Adrenal gland (tissue), 12 donors: Measurements from ENCODE around the gene RABAC1. TPM values are rescaled to one million over a fixed set of nuclear protein-coding genes. Genes with fewer than 3 reads are reported as not detected.

Source experiments
- DNase-seq, 7 donors: peaks; one replicate each; pipeline ENCODE4 v3.0.0-alpha.2; 2019 to 2020
- H3K27ac ChIP-seq, 5 donors: fragments of 200-600 bp; sonication (generic) in 4 of 5; 1 replicate in 3 of 5; 2 replicates in 2 of 5; pipeline versions ENCODE4 v1.5.1 to v1.8.0; 2016 to 2020; ENCODE audit warnings: mild to moderate bottlenecking in 1 of 5
- H3K27me3 ChIP-seq: fragments of 200-600 bp; 2 replicates; pipeline ENCODE4 v1.8.0; 2021
- H3K36me3 ChIP-seq, 2 donors: fragments of 200-600 bp; replicated peaks in 1 of 2; 1 replicate in 1 of 2; 2 replicates in 1 of 2; pipeline versions ENCODE4 v1.5.1 to v1.8.0; 2018 to 2022
- H3K4me1 ChIP-seq, 2 donors: fragments of 200-600 bp; replicated peaks in 1 of 2; 1 replicate in 1 of 2; 2 replicates in 1 of 2; pipeline versions ENCODE4 v1.5.1 to v1.8.0; 2018 to 2021
- H3K4me3 ChIP-seq, 4 donors: fragments of 200-600 bp; sonication (generic) in 3 of 4; one replicate each; pipeline ENCODE4 v1.5.1; 2016 to 2018
- H3K9me3 ChIP-seq, 3 donors: fragments of 200-600 bp; sonication (generic) in 1 of 3; replicated peaks in 1 of 3; 1 replicate in 2 of 3; 2 replicates in 1 of 3; pipeline versions ENCODE4 v1.5.1 to v1.8.0; 2016 to 2021
- CTCF ChIP-seq, 6 experiments: fragments of 450-650 bp in 4 of 6; fragments of 200-600 bp in 2 of 6; sonication (generic) in 1 of 6; IDR thresholded peaks; 1 replicate in 5 of 6; 2 replicates in 1 of 6; pipeline versions ENCODE4 v1.5.1 to v1.8.0; 2016 to 2021; ENCODE audit warnings: antibody characterized with exemption in 6 of 6, mild to moderate bottlenecking in 2 of 6, moderate library complexity in 1 of 6
- POLR2A ChIP-seq, 2 donors: fragments of 450-650 bp; IDR thresholded peaks; one replicate each; pipeline ENCODE4 v1.6.1; 2017; ENCODE audit warnings: antibody characterized with exemption in 2 of 2, mild to moderate bottlenecking in 2 of 2, moderate library complexity in 1 of 2
- WGBS, 4 donors: extraction: QIAGEN DNeasy Blood & Tissue Kit in 2 of 4; methylation state at CpG; one replicate each; pipeline versions ENCODE4 v1.1.5 to v1.1.7; 2013 to 2017; 5-methylcytosine and 5-hydroxymethylcytosine counted together
- intact Hi-C, 2 donors: fragments of 100-400 bp; cut with DNase I; formaldehyde crosslinking; loops; one replicate each; pipeline versions ENCODE4 v1.14.1 to v1.15.0; 2022 to 2023
- polyA plus RNA-seq, 3 donors: library from polyadenylated mRNA; stranded (reverse); fragments of 200-250 nt in 2 of 3; fragments of 350-450 nt in 1 of 3; fragmentation: Illumina TruSeq in 1 of 3; extraction: RNeasy Lipid Tissue Mini Kit (QIAGEN cat#74804) in 1 of 3; gene quantifications; one replicate each; pipeline ENCODE4 v1.2.3, GENCODE V29; 2013 to 2014
- total RNA-seq, 9 donors: library from RNA; depleted of rRNA in 4 of 9; stranded (reverse); fragments of >200 nt in 4 of 9; fragments of 120-200 nt in 1 of 9; fragmentation: NEBNext Ultra II Directional in 1 of 9; extraction: Animal tissue kit (Norgen Biotek cat#: 25700) in 1 of 9; gene quantifications; one replicate each; pipeline versions ENCODE4 v1.1.0 to v1.2.4, GENCODE V29; 2013 to 2023
- donor health status: healthy with polysubstance abuse.
- donor health status: Bipolar disorder and iron deficiency.
- donor health status: DM: yes; HTN: yes; CAD: no.
- donor health status: DM: no; HTN: no; CAD: no.
- donor health status: DM: no; HTN: no; CAD: no.
- donor health status: DM: yes; HTN: yes; CAD: no.

The RABAC1 gene
- total and polyA plus RNA-seq, 12 donors = 17.9 to 397 (median 178) TPM

GRCh38 chr19:41921577-41922576 lies 37.2 kb downstream of the RABAC1 start:
- Histone ChIP-seq H3K4me3 (no peak overlapping the region), H3K27ac (no peak overlapping the region), H3K36me3 (no peaks in the 10 kb centered on the region), H3K27me3 (peaks cover 58% of the 10 kb centered on the region), H3K4me1 (no peaks in the 10 kb centered on the region), H3K9me3 (no peaks in the 10 kb centered on the region)
- no peak for DNase-seq
- 8 to 18% (median 12%) methylated on average over 19 to 22 of the region's 22 CpGs for WGBS, 4 donors
- TF ChIP-seq CTCF (IDR thresholded peaks at IDR 0.05) (no peak), POLR2A (IDR thresholded peaks at IDR 0.05) (no peak)
- intact Hi-C loops = no loop called here

DNA sequence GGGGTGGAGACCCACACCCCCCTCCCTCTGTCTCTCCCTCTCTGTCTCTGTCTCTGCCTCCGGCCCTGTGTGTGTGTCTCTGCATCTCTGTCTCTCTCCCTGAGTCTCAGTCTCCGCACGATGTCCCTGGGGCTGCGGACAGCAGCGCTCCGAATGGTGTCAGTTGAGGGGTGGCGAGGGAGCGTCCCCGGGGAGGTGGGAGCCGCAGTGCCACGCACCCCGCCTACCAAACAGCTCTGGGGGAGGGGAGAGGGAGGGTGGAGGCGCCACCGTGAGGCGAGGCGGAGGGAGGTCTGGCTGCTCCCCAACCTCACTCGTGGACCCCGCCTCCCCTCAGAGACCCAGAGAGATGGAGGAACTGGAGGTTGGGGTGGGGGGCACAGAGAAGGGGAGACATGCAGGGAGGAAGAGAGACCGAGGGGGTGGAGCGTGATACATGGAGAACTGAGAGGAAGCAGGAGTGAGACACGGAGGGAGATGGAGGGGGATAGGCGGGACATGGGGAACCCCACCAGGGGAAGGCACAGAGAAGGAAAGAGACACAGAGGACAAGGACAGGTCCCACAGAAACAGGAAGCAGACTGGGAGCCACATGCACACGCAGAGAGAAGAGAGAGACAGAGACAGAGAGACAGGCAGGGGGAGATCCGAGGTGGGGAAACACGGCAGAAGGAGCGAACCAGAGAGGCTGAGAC lies 38.1 kb downstream of the RABAC1 start:
- Histone ChIP-seq H3K4me3 (no peak overlapping the region), H3K36me3 (no peaks in the 10 kb centered on the region), H3K27ac (no peak overlapping the region), H3K27me3 (peaks cover 56% of the 10 kb centered on the region), H3K4me1 (no peaks in the 10 kb centered on the region), H3K9me3 (no peaks in the 10 kb centered on the region)
- intact Hi-C loops = no loop called here
- no peak for TF ChIP-seq CTCF (IDR thresholded peaks at IDR 0.05)
- WGBS, 4 donors = 7 to 13% (median 9%) methylated on average over 20 to 26 of the region's 26 CpGs
- no peak for DNase-seq

DNA sequence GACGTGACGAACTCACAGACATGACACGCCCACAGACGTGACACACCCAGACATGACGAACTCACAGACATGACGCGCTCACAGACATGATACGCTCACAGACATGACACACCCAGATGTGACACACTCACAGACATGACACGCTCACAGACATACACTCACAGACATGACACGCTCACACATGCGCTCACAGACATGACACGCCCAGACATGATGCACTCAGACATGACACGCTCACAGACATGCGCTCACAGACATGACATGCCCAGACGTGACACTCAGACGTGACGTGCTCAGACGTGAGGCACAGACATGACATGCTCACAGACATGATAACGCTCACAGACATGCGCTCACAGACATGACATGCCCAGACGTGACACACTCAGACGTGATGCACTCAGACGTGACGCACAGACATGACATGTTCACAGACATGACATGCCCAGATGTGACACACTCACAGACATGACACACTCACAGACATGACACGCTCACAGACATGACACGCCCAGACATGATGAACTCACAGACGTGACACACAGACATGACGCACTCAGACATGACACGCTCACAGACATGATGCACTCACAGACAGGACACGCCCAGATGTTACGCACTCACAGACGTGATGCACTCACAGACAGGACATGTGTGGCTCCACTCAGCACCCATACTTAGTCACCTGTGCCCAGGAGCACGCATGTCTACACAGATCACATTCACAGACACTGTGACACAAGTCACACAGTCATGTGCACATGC lies 39.0 kb downstream of the RABAC1 start:
- Histone ChIP-seq H3K27ac (no peak overlapping the region), H3K36me3 (no peaks in the 10 kb centered on the region), H3K4me3 (no peak overlapping the region), H3K9me3 (no peaks in the 10 kb centered on the region), H3K27me3 (peaks cover 56% of the 10 kb centered on the region), H3K4me1 (no peaks in the 10 kb centered on the region)
- intact Hi-C loops = no loop called here
- 79 to 89% (median 82%) methylated on average over 22 to 33 of the region's 33 CpGs for WGBS, 4 donors
- no peak for TF ChIP-seq CTCF (IDR thresholded peaks at IDR 0.05)
- no peak for TF ChIP-seq POLR2A (IDR thresholded peaks at IDR 0.05)
- no peak for DNase-seq
